ENCODE data around the gene PPP1R12B. TPM values are rescaled to one million over a fixed set of nuclear protein-coding genes. Genes with fewer than 3 reads are reported as not detected.
"Not testable (repeated sequence)": the region's sequence is repeated elsewhere in the genome, so short reads cannot be mapped to it uniquely, and the experiment has no call there.

Gene PPP1R12B
- total RNA-seq, 1 experiment from 2014 or later, result 17.0 TPM

- Histone ChIP-seq H3K27ac (ENCODE audit: low read depth, low read length, poor library complexity, severe bottlenecking) (no peak overlapping the region), H3K4me1 (ENCODE audit: insufficient read depth, low read length, poor library complexity, severe bottlenecking) (peaks cover 8% of the 10 kb centered on the region), H3K36me3 (ENCODE audit: insufficient read depth, low read length, poor library complexity, severe bottlenecking) (no peaks in the 10 kb centered on the region), H3K9me3 (ENCODE audit: low read depth, low read length, poor library complexity, severe bottlenecking) (no peaks in the 10 kb centered on the region), H3K4me3 (ENCODE audit: low read depth, low read length, poor library complexity, severe bottlenecking) (peak overlapping the region; percentile 65), H3K27me3 (replicated peaks; ENCODE audit: insufficient read depth, low read depth, low read length, poor library complexity) (no peaks in the 10 kb centered on the region)
- no peak for DNase-seq (ENCODE audit: low spot score)
- CTCF ChIA-PET, result no interaction called here
- POLR2A ChIA-PET (ENCODE audit: low non-redundant PET), result interaction anchor here (0.7 kb wide), 1 partner anchor 68 kb away, joined by 3 read pairs; no protein-coding TSS in a partner anchor
- TF ChIP-seq CTCF (conservative IDR thresholded peaks at IDR 0.05; ENCODE audit: low read depth, low read length), result no peak
- no peak for TF ChIP-seq EZH2 (IDR thresholded peaks at IDR 0.05; ENCODE audit: borderline replicate concordance, low read depth, low read length, poor library complexity, severe bottlenecking)
- intact Hi-C loops (cut with micrococcal nuclease; ENCODE audit: unreplicated experiment), result loop anchor here (10.0 kb wide), 2 partner anchors 227 to 657 kb away; partner anchors contain the start of gene TMEM183A
- no TSS peak for BruUV-seq (replicated peaks)
Observed at GRCh38 chr1:202348005-202348508, 442 bp upstream of the PPP1R12B start.

- intact Hi-C loops (cut with micrococcal nuclease; ENCODE audit: unreplicated experiment), result loop anchor here (10.0 kb wide), 2 partner anchors 225 to 655 kb away; partner anchors contain the start of gene TMEM183A
- no TSS peak for BruUV-seq (replicated peaks)
- Histone ChIP-seq H3K36me3 (ENCODE audit: insufficient read depth, low read length, poor library complexity, severe bottlenecking) (no peaks in the 10 kb centered on the region), H3K4me1 (ENCODE audit: insufficient read depth, low read length, poor library complexity, severe bottlenecking) (peaks cover 8% of the 10 kb centered on the region), H3K27me3 (replicated peaks; ENCODE audit: insufficient read depth, low read depth, low read length, poor library complexity) (no peaks in the 10 kb centered on the region), H3K27ac (ENCODE audit: low read depth, low read length, poor library complexity, severe bottlenecking) (peak overlapping the region; percentile 64), H3K4me3 (ENCODE audit: low read depth, low read length, poor library complexity, severe bottlenecking) (peak overlapping the region; percentile 65), H3K9me3 (ENCODE audit: low read depth, low read length, poor library complexity, severe bottlenecking) (no peaks in the 10 kb centered on the region)
- TF ChIP-seq EZH2 (IDR thresholded peaks at IDR 0.05; ENCODE audit: borderline replicate concordance, low read depth, low read length, poor library complexity, severe bottlenecking) (no peak), CTCF (conservative IDR thresholded peaks at IDR 0.05; ENCODE audit: low read depth, low read length) (no peak)
- CTCF ChIA-PET, result interaction anchor here (0.5 kb wide), 1 partner anchor 361 kb away, joined by 3 read pairs; the partner anchor contains the start of gene SYT2
- peak; percentile 16 for DNase-seq (ENCODE audit: low spot score)
- POLR2A ChIA-PET (ENCODE audit: low non-redundant PET), result no interaction called here
Observed at GRCh38 chr1:202349206-202349928, 868 bp downstream of the PPP1R12B start.

- DNase-seq (ENCODE audit: low spot score), result no peak
- peaks cover 8% of the 10 kb centered on the region for H3K4me1 ChIP-seq (ENCODE audit: insufficient read depth, low read length, poor library complexity, severe bottlenecking)
- H3K36me3 ChIP-seq (ENCODE audit: insufficient read depth, low read length, poor library complexity, severe bottlenecking), result no peaks in the 10 kb centered on the region
- H3K27me3 ChIP-seq (replicated peaks; ENCODE audit: insufficient read depth, low read depth, low read length, poor library complexity), result no peaks in the 10 kb centered on the region
- H3K27ac ChIP-seq (ENCODE audit: low read depth, low read length, poor library complexity, severe bottlenecking), result no peak overlapping the region
- H3K9me3 ChIP-seq (ENCODE audit: low read depth, low read length, poor library complexity, severe bottlenecking), result no peaks in the 10 kb centered on the region
- TF ChIP-seq EZH2 (IDR thresholded peaks at IDR 0.05; ENCODE audit: borderline replicate concordance, low read depth, low read length, poor library complexity, severe bottlenecking) (no peak), CTCF (conservative IDR thresholded peaks at IDR 0.05; ENCODE audit: low read depth, low read length) (no peak)
- ChIA-PET CTCF (no interaction called here), POLR2A (ENCODE audit: low non-redundant PET) (no interaction called here)
- no peak overlapping the region for H3K4me3 ChIP-seq (ENCODE audit: low read depth, low read length, poor library complexity, severe bottlenecking)
- no TSS peak for BruUV-seq (replicated peaks)
- intact Hi-C loops (cut with micrococcal nuclease; ENCODE audit: unreplicated experiment), result no loop called here
Observed at GRCh38 chr1:202351725-202352124, 3.2 kb downstream of the PPP1R12B start.

- H3K27ac ChIP-seq (ENCODE audit: low read depth, low read length, poor library complexity, severe bottlenecking); DNase-seq (ENCODE audit: low spot score); H3K4me3 ChIP-seq (ENCODE audit: low read depth, low read length, poor library complexity, severe bottlenecking); BruUV-seq (replicated peaks); CTCF ChIA-PET; H3K27me3 ChIP-seq (replicated peaks; ENCODE audit: insufficient read depth, low read depth, low read length, poor library complexity); intact Hi-C loops (cut with micrococcal nuclease; ENCODE audit: unreplicated experiment); H3K9me3 ChIP-seq (ENCODE audit: low read depth, low read length, poor library complexity, severe bottlenecking); H3K4me1 ChIP-seq (ENCODE audit: insufficient read depth, low read length, poor library complexity, severe bottlenecking); POLR2A ChIA-PET (ENCODE audit: low non-redundant PET); H3K36me3 ChIP-seq (ENCODE audit: insufficient read depth, low read length, poor library complexity, severe bottlenecking): not testable (repeated sequence)
Observed at GRCh38 chr1:202352583-202353197, 4.2 kb downstream of the PPP1R12B start.

All from A673 (cell line).